Anterior cingulate cortex (tissue), 58 donors: ENCODE results near the gene SYNGAP1.

Source experiments
- DNase-seq, 58 donors: peaks; one replicate each; lab custom pipeline; 2025; lab: John Stamatoyannopoulos, UW

The SYNGAP1 gene

DNA sequence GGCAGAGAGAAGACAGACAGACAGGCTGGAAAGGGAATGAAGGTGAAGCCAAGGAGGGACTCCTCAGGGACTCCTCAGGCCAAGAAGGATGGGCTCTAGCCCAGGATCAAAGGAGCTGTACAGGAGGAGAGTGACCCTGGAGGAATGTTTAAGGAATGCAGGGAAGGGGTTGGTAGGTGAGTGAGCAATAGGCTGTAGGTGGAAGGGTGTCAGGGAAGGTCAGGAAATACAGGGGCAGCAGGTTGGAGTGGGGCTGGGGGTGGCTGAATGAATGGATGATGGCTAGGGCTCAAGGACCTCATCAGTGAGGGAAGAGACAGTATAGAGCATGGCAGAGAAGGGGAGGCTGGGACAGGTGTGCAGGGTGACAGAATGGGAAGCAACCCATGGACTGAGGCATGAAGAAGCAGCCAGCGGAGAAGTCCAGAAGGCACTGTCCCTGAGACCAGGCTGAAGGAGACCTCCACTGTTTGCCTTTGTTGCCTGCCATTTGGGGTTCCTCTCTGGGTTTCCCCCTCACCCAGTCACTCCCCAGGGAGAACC, 13.2 kb downstream of the SYNGAP1 start:
- DNase-seq: no peak

DNA sequence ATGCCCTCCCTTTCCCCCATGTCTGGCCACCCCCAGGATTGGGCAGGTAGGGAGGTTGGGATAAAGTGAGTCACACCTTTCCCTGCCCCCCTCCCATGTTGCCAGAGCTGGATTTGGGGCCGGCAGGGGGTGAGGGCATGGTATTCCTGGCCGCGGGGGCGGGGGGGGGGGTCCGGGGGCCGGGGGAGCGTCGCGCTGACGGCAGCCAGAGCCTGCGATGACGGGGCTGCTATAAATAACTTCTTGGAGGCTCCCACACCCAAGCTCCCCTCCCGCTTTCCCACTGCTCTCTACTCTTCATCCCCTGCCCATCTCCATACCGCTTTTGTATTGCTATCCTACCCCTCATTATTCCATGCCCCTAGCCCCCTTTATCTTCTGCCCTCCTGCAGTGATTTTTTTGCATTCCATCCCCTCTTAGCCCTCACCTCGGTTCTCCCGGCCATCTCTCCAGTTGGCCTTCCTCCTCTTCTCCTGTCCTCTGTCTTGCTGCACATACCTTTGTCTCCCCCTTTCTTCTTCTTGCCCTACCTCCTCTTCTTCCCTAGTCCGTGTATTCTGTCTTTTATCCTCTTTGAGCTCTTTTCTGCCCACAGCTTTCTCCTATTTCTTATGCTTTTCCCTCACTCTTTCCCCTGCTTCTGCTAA, 13.8 kb downstream of the SYNGAP1 start:
- DNase-seq: peak in 1 of 58 donors; percentile 28

DNA sequence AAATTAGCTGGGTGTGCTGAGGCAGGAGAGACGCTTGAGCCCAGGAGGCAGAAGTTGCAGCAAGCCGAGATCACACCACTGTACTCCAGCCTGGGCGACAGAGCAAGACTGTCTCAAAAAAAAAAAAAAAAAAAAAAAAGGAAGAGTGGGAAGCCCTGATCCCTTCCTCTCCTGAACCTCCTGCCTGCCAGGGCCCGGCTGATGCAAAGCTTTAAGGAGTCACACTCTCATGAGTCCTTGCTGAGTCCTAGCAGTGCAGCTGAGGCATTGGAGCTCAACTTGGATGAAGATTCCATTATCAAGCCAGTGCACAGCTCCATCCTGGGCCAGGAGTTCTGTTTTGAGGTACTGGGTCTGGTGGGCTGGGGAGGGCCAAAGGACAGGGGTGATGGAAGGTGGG, 15.1 kb downstream of the SYNGAP1 start:
- DNase-seq: no peak

DNA sequence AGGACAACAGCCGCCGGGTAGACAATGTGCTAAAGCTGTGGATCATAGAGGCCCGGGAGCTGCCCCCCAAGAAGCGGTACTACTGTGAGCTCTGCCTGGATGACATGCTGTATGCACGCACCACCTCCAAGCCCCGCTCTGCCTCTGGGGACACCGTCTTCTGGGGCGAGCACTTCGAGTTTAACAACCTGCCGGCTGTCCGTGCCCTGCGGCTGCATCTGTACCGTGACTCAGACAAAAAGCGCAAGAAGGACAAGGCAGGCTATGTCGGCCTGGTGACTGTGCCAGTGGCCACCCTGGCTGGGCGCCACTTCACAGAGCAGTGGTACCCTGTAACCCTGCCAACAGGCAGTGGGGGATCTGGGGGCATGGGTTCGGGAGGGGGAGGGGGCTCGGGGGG, 17.8 kb downstream of the SYNGAP1 start:
- no peak for DNase-seq

DNA sequence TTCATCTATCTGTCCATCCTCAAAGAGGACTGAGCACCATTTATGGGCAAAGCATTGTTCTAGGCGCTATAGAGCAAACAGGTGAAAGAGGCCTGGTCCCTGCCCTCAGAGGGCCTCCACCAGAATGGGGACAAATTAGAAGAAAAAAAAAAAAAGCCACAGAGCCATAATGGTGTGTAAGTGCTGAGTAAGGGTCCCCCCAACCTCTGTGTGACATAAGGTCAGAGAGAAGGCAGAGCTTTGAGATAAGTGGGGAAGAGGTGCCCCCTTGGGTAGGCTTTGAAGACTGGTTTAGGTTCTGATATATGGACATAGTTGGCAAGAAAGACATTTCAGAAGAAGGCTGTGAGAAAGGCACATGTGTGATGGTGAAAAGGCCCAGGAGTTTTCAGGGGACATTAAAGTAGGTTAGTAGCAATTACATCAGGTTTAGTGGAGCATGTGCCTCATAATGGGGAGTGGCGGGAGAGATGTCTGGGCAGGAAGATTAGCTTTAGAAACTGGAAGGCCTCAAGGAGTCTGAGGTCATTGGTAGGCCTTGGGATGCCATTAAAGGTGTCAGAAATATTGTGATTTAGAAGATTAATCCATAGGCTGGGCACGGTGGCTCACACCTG, 19.2 kb downstream of the SYNGAP1 start:
- DNase-seq: no peak

DNA sequence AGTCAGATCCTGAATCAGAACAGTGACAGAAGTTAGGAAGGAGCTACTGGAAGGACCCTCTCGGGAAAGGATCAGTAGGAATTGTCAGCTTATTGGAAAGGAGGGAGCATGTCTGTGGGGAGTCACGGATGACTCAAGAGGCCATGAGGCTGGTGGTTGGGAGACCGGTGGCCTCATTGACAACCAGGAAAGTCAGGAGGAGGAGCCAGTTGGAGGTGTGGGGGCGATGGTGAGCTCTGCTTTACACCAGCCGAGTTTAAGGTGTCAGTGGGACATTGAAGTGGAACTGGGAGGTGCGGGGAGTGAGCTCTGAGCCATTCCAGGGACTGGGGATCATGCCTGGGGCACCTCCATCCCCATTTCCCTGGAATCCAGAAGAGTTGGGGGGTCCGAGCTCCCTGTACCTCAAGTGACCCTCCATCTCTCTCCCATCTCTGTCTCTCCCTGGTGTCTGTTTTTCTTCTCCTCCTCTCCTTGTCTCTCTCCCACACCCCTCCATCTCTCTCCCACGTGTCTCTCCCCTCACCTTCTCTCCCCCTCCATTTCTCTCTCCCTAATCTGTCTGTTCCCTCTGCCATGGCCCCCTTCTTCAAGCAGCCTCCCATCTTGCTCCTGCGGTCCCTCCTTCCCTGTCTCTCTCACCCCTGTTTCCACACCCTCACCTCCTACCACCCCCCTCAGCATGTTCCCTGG, 20.2 kb downstream of the SYNGAP1 start:
- DNase-seq: peak in 1 of 58 donors; percentile 9

DNA sequence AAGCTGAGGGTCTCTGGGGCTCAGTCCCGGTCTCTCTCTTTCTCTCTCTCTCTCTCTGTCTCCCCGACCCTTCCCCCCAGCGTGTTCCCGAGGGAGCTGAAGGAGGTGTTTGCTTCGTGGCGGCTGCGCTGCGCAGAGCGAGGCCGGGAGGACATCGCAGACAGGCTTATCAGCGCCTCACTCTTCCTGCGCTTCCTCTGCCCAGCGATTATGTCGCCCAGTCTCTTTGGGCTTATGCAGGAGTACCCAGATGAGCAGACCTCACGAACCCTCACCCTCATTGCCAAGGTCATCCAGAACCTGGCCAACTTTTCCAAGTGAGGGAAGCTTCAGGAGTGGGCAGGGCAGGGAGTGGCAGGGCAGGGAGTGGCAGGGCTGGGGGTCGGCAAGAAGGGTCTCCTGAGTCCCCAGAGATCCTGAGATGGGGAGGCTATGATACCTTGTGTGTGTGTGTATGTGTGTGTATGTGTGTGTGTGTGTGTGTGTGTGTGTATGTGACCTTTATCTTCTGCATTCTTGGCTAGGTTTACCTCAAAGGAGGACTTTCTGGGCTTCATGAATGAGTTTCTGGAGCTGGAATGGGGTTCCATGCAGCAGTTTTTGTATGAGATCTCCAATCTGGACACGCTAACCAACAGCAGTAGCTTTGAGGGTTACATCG, 20.9 kb downstream of the SYNGAP1 start:
- no peak for DNase-seq

DNA sequence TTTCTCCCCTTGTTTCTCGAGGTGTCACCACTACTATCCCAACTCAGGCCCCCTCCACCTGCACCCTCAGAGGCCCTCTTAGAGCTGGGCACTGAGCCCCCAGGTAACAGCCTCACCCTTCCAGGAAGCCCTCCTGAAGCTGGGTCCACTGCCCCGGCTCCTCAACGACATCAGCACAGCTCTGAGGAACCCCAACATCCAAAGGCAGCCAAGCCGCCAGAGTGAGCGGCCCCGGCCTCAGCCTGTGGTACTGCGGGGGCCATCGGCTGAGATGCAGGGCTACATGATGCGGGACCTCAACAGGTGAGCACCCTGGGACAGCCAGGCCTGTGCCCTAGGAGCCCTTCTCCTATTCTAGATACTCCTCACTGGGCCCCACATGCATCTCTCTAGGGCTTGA, 21.6 kb downstream of the SYNGAP1 start:
- DNase-seq: no peak

DNA sequence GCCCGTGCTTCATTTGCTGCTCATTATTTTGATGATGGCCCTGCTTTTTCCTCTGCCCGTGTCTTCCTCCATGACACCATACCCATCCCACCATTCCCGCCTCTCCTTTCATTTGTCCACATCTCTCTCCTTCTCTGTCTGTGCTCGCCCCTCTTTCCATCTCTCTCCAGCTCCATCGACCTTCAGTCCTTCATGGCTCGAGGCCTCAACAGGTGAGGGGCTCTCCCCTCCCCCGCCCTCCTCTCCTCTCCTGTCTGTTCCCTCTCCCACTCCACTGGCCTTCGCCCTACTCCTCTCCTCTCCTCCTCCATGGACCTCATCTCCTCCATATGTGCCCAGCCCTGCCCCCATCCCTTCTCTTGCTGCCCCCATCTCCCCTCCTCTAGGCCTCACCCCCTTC, 22.4 kb downstream of the SYNGAP1 start:
- DNase-seq: no peak

DNA sequence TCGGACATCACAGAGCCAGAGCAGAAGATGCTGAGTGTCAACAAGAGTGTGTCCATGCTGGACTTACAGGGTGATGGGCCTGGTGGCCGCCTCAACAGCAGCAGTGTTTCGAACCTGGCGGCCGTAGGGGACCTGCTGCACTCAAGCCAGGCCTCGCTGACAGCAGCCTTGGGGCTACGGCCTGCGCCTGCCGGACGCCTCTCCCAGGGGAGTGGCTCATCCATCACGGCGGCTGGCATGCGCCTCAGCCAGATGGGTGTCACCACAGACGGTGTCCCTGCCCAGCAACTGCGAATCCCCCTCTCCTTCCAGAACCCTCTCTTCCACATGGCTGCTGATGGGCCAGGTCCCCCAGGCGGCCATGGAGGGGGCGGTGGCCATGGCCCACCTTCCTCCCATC, 23.2 kb downstream of the SYNGAP1 start:
- DNase-seq: no peak

DNA sequence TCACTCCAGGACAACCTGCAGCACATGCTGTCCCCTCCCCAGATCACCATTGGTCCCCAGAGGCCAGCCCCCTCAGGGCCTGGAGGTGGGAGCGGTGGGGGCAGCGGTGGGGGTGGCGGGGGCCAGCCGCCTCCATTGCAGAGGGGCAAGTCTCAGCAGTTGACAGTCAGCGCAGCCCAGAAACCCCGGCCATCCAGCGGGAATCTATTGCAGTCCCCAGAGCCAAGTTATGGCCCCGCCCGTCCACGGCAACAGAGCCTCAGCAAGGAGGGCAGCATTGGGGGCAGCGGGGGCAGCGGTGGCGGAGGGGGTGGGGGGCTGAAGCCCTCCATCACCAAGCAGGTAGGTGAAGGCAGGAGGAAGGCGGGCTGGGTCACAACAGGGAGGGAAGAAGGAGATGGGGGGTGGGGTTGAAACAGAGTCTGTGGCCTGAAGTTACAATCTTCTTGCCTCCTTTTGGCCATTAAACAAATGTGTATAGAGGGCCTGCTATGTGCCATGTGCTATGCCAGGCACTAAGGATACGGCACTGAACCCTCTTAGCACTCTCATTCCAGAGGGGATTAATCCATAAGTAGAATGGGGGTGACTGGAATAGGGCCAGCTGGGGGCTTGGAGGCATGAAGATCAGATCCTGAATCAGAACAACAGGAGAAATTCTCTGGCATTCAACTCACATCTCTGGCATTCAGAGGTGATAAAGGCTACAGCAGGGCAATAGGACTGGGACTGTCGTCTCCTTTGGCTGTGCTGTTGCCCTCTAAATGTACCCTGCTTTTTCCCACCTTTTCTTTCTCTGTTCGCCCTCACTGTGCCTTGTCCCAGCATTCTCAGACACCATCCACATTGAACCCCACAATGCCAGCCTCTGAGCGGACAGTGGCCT, 24.0 kb downstream of the SYNGAP1 start:
- no peak for DNase-seq

DNA sequence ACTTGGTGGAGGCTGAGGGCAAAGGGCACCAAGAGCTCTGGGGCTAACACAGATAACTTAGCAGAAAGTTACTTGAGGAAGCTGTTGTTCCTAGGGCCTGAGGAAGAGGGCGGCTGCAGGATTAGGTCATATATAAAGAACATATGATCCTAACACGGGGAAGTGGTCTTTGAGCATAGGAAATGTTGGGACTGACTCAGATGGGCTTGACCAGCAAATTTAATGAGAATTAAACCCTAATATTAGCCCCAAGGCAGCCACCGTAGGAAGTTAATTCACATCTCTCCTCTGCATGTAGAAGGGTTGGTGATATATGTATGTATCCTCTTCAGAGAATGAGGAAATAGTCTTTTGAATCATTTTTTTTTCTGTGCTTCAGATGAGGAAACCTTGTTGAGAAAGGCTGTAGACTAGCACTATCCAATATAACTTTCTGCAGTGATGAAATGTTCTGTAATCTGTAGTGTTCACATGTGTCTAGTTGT, 25.3 kb downstream of the SYNGAP1 start:
- DNase-seq: no peak

DNA sequence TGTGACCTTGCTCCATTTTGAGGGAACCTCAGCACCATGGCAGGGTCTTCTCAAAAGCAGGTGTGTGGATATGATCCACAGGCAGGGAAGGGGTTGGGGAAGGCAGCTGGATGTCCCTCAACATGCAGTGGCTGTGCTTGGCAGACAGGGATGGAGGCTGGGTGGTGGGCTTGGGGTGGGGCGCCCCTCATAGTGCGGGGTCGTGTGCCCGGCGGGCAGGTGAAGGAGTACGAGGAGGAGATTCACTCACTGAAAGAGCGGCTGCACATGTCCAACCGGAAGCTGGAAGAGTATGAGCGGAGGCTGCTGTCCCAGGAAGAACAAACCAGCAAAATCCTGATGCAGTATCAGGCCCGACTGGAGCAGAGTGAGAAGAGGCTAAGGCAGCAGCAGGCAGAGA, 26.5 kb downstream of the SYNGAP1 start:
- no peak for DNase-seq

DNA sequence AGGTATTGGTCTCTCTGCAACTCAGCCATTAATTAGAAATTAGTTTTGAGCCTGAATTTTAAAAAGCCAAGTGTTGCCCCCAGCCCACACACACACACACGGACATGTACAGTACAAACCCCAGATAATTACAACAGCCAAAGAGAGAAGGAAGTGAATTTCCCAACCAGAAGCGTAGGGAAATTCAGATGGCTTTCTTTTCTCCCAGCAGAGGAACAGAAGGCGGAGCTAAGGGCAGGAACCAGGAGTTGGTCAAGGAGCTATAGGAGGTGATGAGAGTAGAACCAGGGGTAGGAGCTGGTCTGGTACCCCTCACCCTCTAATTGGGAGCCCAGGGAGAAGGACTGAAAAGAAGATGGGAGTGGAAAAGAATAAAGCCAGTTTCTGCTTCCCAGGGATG, 30.6 kb downstream of the SYNGAP1 start:
- no peak for DNase-seq

DNA sequence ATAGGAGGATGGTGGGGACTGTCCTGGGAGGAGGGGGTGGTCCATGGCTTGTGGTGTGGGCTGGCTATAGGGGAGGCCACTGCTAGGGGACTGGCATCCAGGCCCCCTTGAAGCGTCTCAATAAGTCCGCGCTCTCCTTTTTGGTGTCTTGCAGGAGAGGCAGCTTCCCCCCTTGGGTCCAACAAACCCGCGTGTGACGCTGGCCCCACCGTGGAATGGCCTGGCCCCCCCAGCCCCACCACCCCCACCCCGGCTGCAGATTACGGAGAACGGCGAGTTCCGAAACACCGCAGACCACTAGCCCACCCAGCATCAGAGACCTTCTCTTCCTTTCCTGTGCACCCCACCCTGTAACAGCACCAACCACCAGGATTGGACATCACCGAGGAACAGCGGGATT, 31.7 kb downstream of the SYNGAP1 start:
- DNase-seq: no peak

DNA sequence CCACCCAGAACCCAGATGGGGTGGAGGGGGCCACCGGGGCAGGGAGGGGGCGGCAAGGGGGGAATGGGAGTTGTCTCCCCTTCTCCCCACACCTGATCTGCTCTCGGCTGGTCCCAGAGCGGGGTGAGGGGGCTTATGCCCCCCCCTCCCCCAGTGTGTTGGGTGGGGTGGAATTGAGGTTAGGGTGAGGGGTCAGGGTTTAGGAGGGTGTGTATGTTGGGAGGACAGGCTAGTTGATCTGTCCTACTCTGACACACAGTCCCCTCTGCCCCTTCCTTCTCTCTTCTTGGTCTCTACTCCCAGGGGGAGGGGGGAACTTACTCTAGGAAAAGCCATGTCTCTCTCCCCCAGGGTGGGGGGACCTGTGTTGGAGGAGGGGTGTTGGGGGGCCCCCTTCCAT, 32.6 kb downstream of the SYNGAP1 start:
- DNase-seq: no peak

DNA sequence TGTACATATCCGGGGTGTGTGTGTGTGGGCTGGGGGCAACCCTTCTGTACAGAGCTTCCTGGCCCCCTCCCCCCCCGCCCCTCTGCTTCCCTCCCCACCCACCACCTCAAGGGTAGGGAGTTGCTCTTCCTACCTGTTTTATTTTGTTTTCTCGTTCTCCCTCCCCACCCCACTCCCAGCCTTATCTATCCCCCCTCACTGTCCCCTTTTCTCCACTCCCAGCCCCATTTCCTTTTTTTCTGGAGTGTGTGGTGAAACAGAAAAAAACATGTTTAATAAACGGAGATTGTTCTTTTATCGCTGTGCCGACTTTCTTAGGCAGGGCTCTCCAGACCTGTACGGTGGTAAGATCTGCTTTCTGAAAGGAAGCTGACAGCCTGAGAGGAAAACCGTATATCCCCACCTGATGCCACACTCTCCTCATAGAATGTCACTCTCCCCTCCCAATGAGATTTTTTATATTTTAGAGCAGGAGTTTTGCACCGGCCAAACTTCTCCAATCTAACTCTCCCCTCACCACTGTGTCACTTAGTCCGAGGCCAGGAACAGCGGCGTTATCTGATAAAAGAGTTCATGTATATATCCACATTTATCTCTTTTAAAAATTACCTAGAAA, 33.6 kb downstream of the SYNGAP1 start:
- no peak for DNase-seq

DNA sequence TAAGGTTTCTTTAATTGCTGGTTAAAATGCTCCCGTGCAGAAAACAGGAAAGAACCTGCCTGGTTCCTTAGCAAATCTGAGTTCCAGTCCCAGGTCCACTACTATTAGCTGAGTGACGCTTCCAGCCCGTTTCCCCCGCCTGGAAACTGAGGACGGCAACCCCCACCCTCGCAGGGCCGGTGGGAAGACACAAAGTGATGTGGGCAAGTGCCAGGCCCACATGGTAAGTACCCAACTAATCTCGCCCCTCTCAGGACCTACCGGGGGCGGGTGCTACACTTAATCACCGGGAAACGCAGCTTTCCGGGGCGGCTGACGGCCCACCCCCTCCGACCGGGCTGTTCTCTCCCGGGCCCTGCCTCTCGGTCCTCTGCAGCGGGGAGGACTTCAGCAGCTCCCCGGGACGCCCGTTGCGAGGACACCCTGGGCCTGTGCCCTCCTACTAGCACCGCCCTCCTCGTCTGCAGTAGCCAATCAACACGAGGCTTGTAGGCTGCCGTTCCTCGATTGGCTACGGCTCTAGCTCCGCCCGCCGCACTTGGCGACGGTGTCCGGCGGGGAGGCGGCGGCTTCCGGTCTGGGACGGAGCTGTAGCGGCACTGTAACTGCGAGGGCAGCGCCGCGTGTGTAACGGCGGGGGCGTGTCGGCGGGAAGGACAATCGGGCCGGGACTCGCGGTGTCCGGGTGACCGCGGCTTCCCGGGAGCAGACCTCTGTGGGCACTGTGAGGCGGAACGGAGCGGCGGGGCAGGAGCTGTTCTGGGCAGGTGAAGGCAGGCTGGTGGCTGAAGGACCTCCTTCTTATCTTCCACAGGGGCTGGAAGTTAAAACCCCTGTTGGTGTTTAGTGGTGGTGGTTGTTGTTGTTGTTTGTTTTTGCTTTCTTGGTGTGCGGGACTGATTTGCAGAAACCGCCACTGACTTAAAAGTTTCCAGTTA, 34.4 kb downstream of the SYNGAP1 start, which contains the start of gene ZBTB9:
Gene ZBTB9, plus strand, starts transcription at position 568 of the 938 bp plus-strand sequence. CDS start 525 bp downstream, outside the sequence.
- peak; percentile 74 to 98 (median 95) for DNase-seq
